Endometrium (tissue), 2 donors: Measurements from ENCODE around the gene COG7.
A peak's percentile ranks its signal among the peaks of the same experiment; 100 is the strongest.
"Not testable (repeated sequence)": the region's sequence is repeated elsewhere in the genome, so short reads cannot be mapped to it uniquely, and the experiment has no call there.

Source experiments
- FAIRE-seq: peaks from 2 replicates; lab custom pipeline; 2012; peaks lifted over from hg19 to GRCh38; lab: Jason Lieb, UNC
- donor health status: control.
- donor health status: control.

COG7 gene

DNA sequence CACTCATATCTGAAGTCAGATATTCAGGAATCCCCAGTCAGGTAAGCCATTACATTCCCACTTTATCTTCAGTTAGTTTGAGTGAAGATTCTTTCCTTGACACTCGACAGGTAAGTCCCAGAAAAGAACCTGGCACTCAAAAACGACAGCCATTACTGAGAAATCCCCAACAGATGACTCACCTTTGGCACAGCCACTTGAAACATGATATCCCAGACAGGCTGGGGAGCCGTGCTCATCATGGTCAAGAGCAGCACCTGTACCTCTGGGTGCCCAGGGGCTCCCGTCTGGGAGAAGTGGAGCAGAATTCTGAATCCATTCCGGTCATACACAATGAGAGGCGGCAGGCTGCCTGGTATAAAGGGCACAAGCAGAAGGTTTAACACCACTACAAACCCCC, 16.8 kb upstream of the COG7 start:
- FAIRE-seq, result no peak

DNA sequence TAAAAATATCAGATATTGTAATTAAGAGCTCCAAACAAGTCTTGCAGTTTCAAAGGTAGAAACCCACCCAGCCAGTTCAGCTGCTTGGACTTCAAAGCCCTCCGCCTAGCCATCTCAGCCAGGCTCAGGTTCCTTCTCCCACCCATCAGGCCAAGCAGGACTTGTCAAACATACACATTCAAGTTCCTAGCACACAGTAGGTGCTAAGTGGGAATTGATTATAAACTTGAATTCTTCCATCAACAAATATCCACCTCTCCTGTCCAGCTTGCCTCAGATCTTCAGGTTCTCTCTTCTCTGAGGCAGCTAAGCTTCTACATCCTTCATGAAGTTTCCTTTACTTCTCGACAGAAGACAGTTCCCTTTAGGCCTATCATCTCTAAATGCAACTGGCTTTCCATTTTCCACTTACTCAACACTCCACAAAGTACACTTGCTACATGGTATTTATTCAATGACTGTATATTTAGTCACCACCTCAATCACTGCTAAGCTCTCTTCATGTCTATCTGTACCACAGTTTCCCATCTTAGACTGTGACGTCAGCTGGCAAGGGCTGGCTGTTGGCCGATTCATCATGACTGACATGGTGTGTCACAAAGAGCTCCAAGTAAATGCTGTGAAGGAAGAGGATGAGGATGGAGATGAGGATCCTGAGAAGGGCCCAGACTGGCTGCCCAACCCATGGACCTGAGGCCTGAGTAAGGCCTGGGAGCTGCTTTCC, 13.3 kb upstream of the COG7 start:
- no peak for FAIRE-seq

DNA sequence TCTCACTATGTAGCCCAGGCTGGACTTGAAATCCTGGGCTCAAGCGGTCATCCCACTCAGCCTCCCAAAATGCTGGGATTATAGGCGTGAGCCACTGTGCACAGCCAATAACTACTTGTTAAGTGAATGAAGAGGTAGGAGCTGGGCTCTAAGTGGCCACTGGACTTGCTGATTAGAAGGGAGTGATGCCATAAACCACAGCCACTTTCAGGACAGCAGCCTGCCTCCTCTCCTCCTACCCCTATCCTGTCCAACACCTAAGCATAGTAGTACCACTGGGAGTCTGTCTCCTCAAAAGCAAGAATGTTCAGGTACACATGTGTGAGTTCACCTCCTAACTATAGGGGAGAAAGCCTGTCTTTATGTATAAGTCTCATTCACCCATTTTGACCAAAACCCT, 12.2 kb upstream of the COG7 start:
- no peak for FAIRE-seq

DNA sequence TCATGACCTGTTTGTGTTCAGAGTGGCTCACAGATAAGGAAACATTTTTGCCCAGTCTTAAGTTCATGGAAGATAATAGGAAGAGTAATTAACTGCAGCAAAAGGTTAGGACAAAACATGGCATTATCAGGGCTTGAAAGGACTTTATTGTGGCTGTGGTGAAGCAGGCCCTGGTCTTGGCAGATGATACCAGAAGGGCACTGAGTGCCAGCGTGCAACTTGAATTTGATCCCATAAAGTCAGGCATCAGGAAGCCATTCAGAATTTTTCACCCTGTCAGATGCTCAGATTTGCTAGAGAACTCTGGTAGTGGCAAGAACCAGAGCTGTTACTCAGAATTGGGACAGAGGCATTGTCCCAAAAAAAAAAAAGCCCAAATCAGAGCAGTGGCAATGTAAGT, 11.2 kb upstream of the COG7 start:
- no peak for FAIRE-seq

DNA sequence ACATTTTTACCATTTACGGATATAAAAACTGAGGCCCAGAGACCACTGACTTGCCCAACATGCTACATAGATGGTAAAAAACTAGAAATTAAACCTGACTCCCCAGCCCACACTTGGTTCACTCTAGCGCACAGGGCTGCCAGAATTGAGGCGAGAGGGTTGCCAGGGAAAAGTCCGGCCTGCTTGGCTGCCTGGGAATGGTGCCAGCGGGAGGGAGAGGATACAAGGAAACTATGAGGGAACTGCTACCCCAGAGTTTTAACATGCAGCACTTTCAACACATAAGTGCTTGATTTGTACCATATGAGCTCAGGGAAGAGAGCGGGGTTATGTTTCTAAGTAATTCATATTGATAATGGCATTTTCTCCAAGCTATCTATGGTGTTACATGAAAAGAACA, 10.0 kb upstream of the COG7 start:
- FAIRE-seq, result not testable (repeated sequence)

DNA sequence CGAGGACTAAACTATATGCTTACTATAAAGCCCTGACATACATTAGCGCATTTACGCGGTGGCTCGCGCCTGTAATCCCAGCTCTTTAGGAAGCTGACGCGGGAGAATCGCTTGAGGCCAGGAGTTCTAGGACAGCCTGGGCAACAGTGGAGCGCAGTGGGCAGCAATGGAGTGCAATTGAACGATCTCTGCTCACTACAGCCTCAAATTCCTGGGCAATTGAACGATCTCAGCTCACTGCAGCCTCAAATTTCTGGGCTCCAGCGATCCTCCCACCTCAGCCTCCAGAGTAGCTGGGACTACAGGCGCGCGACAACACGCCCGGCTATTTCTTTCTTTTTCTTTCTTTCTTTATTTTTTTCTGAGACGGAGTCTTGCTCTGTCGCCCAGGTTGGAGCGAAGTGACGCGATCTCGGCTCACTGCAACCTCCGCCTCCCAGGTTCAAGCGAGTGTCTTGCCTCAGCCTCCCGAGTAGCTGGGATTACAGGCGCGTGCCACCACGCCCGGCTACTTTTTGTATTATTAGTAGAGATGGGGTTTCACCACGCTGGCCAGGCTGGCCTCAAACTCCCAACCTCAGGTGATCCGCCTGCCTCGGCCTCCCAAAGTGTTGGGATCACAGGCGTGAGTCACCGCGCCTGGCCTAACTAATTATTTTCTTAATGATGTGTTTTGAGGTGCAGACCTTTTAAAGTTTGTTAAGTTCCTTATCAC, 506 bp upstream of the COG7 start:
- FAIRE-seq, result no peak

DNA sequence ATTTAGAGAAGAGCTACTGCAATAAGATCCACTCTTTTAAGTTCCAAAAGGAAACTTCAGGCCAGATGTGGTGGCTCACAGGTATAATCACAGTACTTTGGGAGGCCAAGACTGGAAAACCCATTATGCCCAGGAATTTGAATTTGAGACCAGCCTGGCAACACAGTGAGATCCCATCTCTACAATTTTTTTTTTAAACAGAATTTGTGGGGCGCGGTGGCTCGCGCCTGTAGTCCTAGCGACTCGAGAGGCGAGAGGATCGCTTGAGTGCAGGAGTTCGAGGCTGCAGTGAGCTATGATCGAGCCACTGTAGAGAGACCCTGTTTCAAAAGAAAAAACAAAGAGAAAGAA, 793 bp downstream of the COG7 start:
- FAIRE-seq, result no peak

DNA sequence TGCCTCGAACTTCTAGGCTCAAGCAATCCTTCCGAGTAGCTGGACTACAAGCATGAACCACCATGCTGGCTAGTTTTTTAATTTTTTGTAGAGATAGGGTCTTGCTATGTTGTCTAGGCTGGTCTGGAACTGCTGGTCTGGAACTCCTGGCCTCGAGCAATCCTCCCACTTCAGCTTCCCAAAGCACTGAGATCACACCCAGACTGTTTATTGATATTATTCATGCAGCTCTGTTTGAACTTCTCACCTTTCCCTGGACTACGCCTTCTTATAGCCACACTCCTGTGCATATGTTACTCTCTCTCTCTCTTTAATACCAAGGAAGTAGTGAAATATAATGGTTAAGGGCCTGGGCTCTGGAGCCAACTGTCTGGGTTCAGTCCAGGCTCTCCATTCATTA, 4.6 kb downstream of the COG7 start:
- FAIRE-seq, result no peak

DNA sequence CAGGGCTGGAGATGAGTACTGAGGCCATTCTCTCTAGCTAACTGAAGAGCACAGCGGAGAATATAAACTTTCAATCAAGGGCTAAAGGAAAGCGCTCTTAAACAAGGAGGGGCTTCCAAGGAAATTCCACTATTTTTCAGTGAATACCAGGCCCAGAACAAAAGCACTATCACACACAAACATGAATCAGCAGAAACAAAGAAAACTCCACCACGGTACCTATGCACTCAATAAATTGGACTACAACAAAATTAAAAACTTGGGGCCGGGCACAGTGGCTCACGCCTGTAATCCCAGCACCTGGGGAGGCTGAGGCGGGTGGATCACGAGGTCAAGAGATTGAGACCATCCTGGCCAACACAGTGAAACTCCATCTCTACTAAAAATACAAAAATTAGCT, 15.4 kb downstream of the COG7 start:
- not testable (repeated sequence) for FAIRE-seq

DNA sequence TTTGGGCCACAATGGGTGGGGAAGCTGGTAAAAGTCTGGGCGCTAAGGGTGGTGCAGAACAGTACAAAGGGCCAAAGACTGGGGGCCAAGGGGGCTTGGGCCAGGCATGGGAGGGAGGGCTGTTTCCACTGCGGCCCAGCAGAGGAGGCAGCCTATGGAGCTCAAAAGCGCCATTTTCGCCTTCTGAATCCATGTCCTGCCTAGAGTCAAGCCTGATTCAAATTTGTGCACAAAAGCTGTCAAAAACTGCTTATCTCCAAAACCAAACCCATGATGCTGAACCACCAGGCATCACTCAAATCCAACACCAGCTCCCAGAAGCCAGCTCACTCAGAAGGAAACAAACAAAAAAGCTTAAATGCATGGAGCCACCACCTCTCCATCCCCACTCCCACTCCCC, 16.0 kb downstream of the COG7 start:
- no peak for FAIRE-seq

DNA sequence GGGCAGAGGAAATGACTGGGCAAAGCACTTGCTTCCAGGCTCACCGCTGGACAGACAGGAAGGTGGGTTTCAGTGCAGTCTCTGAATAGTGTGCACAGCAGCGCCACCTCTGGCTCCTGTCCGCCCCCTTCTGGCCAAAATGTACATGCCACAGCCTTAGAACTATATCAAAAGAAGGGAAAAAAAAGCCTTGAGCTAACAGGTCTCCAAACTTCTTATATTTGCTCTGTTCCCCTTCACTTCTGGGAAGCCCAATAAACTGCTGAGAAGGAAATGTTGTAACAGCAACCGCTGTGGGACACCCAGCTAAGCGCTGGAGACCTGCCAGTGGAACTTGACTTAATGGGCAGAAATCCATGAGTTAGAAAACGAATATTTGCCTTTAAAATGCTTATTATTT, 17.5 kb downstream of the COG7 start:
- FAIRE-seq, result no peak

DNA sequence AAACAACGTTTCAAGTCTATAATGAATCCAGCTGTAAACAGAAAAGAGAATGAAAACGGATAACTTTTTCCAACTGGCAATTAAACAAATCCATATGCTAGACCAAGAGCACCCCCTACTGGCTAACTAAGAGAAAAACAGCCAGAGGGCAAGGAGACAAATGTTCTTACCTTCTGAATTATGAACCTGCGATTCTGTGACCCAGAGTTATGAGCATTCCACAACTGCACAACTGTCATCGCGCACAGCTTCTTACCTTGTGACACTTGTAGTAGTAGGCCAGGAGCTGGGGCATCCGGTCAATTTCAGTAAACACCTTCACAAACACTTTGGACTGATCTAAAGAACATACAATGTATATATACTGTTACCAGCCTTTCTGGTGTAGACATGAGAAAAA, 18.6 kb downstream of the COG7 start:
- peak; percentile 73 for FAIRE-seq

DNA sequence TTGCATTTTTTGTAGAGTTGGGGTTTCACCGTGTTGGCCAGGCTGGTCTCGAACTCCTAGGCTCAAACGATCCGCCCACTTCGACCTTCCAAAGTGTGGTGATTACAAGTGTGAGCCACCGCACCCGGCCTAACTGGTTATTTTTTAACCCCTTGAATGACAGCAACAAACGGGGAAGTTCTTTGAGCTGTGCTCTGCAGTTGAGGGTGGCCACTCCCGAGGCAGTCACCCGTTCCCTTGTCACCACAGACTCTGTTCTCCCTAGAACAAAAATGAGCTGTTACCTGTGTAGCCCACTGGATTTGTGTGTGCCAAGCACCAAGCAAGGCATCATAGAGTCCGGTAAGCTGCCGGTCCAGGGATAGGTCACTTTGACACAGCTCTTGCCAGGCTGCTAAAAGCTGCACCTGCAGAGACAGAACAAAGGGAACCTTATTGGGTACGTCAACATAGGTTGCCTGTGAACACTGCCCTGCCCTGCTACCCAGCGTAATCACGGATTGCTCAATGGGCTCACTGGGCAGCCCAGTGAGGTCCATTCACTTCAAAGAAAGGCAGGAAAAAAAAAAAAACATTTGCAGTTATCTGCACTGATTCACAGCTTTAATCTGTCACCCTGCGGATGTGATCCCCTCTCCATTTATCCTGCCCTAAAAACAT, 19.6 kb downstream of the COG7 start:
- no peak for FAIRE-seq

DNA sequence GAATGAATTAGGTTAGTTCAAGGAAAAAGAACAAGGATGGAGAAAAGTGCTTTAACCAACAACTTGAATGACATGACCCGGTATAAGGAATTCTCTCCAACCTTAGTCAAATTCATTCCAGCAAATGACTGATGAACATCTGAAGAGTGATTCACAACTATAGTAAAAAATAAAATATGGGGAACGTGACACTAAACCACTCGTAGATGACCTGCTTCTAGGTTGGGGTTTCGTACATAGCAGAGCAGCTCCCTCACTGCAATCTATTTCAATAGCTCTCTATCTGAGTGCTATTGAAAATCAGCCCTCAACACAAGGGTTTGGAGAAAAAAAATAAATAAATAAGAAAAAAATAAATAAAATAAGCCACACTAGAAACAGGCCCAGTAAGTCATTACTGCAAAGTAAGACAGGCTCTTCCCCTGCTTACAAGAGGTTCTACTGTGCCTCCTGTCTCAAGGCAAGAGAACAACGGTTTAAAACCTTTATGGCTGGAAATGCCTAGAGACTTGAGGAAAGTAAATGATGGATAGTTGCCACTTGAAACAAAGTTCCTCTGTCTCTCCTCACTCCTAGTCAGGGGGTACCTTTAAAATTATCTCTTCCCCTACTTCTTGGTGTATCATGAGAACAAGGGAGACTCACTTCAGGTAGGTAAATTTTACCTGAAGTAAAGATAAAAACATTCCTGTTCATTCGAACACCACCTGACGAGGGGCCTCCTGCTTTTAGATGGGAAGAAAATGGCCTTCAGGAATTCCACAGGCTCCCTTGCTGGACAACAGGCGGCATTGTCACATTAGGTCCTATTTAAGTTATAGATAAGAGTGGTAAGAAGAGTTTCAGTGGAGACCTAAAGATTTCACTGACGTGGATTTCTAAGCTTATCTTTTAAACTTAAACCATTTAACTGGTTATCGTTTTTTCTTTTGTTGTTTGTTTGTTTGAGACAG, 20.5 kb downstream of the COG7 start:
- no peak for FAIRE-seq

DNA sequence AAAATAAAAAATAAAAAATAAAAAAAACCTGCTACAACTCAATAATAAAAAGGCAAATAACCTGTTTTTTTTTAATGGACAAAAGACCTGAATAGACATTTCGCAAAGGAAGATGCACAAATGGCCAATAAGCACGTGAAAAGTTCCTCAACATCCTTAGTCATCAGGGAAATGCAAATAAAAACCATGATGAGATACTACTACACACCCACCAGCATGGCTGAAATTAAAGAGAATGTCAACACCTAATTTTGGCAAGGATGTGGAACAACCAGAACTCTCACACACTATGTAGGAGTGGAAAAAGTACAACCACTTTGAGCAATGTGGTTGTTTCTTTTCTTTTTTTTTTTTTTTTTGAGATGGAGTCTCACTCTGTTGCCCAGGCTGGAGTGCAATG, 24.6 kb downstream of the COG7 start:
- no peak for FAIRE-seq

DNA sequence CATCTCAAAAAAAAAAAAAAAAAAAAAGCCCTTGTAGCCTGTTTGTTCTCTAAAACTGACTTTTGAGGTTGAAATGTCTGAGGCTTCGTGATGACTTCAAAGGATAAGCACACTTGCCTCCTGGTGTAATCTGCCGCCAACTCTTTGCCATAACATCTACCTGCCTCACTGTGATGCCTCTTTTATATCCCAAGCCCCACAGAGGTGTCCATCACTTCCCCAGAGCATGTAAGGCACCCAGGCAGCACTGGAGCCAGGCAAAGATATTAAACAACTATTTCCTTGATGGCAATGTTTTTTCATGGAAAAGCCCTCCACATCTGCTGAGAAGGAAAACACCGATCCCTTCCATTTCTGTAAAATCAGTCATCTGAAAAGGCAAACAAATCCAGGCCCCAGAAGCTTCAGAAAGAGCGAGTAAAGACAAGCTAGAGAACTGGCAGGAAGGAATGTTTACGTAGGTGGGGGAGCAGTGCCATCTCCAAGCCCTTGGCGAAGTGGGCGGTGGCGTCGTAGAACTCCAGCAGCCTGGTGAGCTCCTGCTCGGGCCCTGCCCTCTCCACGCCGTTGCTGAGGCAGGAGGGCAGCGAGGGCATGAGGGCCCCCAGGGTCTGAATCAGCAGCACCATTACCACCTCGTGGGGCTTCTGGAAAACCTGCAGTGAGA, 28.6 kb downstream of the COG7 start:
- FAIRE-seq, result no peak

DNA sequence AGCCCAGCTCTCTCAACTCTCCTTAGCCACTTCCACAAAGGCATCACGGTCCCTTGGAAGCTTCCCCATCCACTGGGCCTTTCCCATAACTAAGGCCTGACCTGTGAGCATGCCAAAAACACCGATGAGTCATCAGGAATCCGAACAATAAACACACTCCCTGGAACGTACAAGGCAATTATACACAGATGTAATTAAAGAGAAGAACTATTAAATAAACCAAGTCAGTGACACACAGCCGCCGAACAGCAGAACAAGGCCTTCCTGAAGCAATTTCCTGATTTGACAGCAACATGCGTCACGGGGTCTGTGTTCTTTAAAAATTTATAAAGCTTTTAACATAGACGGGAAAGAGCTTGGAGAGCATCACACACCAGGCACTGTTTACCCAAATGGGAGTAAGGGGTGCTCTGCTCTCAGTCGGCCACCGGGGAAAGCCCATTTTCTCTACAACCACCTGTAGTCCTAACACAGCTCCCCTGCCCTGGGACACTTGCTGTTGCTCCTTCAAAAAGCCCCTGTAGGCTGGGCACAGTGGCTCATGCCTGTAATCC, 29.4 kb downstream of the COG7 start:
- peak; percentile 97 for FAIRE-seq

DNA sequence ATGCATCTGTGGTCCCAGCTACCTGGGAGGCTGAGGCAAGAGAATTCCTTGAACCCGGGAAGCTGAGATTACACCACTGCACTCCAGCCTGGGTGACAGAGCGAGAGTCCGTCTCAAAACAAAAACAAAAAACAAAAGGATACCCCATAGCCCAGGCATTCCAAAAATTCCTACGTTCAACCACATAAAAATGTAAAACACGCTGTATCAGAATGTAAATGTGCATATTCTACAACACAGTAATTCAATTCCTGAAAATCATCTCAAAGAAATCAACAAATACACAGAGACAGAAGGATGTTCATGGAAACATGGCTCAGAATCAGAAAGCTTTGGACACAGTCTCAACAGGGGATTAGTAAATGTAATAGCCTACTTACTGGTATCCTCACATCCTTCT, 33.0 kb downstream of the COG7 start:
- FAIRE-seq, result no peak

DNA sequence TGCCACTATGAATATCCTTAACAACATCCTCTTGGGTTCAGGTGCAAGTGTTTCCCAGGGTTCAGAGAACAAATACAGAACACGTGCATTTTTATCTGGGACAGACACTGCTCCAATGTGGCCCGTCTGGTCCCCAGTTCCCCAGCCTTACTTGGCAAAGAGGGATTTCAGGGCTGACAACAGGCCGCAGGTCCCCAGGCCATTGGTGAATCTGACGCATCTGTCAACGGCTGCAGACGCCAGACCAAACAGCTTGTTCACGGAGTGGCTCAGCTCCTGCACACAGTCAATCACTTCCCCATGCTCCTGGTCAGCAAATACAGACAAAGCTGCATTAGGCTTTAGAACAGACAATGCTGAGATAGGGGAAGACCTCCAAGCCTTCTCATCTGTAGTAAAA, 36.2 kb downstream of the COG7 start:
- FAIRE-seq, result no peak

DNA sequence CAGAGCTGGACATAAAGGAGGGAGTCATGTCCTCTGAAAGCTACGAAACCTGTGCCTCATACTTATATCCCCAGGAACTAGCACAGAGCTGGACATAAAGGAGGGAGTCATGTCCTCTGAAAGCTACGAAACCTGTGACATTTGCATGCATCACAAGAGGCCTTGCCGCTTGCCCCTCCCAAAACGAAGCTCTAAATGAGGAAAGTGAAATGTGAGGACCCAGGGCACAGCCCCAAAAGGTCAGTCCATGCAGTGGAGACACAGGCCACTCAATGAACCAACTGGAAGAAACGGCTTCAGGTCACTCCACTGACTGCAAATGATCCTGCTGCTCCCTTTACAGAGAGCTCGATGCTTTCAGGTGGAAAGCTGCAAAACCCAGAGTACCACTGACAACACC, 38.3 kb downstream of the COG7 start:
- no peak for FAIRE-seq

DNA sequence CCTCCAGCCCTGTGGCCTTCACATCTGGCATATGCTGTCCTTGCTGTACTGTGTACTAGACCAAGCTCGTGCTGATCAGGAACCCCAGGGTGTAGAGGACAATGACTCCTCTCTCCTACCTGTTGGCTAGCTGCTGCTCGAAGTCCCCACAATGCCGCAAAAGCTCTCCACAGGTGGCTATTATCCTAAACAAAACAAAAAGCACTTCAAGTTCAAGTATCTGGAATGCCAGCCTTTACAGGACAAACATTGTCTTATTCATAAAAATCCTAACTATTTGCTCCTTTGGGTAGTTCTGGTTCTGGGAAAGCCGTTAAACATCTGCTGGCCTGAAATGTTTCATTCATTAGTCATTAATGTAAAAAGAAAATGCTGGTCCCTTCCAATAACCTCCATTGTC, 42.8 kb downstream of the COG7 start:
- FAIRE-seq, result no peak

DNA sequence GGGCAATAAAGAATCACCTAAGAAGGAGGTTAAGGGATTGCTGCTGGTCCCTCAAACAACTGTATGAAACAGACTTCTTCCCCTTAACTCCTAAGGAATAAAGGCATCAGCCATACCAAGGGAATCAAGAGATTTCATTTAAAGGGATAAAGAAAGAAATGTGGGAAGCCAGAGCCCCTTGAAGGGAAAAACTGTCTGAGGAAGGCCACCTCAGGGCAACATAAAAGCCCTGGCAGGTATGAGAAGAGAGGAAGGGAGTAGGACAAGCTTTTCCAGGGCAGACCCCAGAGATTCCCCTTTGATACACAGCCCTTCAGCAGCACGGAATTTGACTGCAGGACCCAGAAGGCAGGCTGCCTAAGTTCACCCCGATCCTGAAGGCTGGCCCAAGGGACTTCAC, 43.5 kb downstream of the COG7 start:
- FAIRE-seq, result no peak
